Prostate gland (tissue), 2 donors: ENCODE results near the gene IMPACT.

Source experiments
- CTCF ChIP-seq, 4 experiments: fragments of 200-600 bp in 2 of 4; fragments of 450-650 bp in 2 of 4; sonication (generic) in 2 of 4; IDR thresholded peaks; 1 replicate in 3 of 4; 2 replicates in 1 of 4; pipeline ENCODE4 v1.5.1; 2016 to 2019; ENCODE audit warnings: antibody characterized with exemption in 4 of 4, mild to moderate bottlenecking in 2 of 4, moderate library complexity in 2 of 4
- POLR2AphosphoS5 ChIP-seq: sonication (generic); formaldehyde crosslinking; IDR thresholded peaks from one replicate; pipeline ENCODE4 v1.6.1; 2017; ENCODE audit warnings: antibody characterized with exemption

- TF ChIP-seq CTCF (IDR thresholded peaks at IDR 0.05) (peak in 2 of 4 experiments; percentile 20 to 37), POLR2AphosphoS5 (peak; percentile 53)
Observed at GRCh38 chr18:24446953-24447538, 20.6 kb downstream of the IMPACT start.
